ENCODE data around the gene PCDHGB3. TPM values are rescaled to one million over a fixed set of nuclear protein-coding genes. Genes with fewer than 3 reads are reported as not detected.
"Not testable (repeated sequence)": the region's sequence is repeated elsewhere in the genome, so short reads cannot be mapped to it uniquely, and the experiment has no call there.

PCDHGB3 gene
- total and polyA plus RNA-seq, 2 donors (not counting 3 experiments of a cell fraction or from before 2014, with no cell fraction given) = 1.8 to 2.0 TPM

DNA sequence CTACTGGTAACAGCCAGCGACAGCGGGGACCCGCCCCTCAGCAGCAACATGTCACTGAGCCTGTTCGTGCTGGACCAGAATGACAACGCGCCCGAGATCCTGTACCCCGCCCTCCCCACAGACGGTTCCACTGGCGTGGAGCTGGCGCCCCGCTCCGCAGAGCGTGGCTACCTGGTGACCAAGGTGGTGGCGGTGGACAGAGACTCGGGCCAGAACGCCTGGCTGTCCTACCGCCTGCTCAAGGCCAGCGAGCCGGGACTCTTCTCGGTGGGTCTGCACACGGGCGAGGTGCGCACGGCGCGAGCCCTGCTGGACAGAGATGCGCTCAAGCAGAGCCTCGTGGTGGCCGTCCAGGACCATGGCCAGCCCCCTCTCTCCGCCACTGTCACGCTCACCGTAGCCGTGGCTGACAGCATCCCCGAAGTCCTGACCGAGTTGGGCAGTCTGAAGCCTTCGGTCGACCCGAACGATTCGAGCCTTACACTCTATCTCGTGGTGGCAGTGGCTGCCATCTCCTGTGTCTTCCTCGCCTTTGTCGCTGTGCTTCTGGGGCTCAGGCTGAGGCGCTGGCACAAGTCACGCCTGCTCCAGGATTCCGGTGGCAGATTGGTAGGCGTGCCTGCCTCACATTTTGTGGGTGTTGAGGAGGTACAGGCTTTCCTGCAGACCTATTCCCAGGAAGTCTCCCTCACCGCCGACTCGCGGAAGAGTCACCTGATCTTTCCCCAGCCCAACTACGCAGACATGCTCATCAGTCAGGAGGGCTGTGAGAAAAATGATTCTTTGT, 24.6 kb downstream of the PCDHGB3 start:
- H3K4me3 ChIP-seq (replicated peaks in 1 of 3; ENCODE audit: insufficient read depth in 1 of 3, low read depth in 1 of 3, low read length in 3 of 3); H4K20me1 ChIP-seq (replicated peaks; ENCODE audit: control insufficient read depth, extremely low read depth, insufficient read depth, low read length); H3K4me1 ChIP-seq (ENCODE audit: control insufficient read depth, extremely low read depth, insufficient read depth, low read length); POLR2A ChIA-PET; H2AFZ ChIP-seq (ENCODE audit: low read depth, low read length); BruUV-seq (replicated peaks); H3K27ac ChIP-seq (ENCODE audit: insufficient read depth, low read depth, low read length); H3K79me2 ChIP-seq (ENCODE audit: control insufficient read depth, insufficient read depth, low read length); H3K9ac ChIP-seq (replicated peaks; ENCODE audit: extremely low read depth, insufficient read depth, low read length); intact Hi-C loops (cut with micrococcal nuclease); DNase-seq (ENCODE audit: low read depth, low spot score); H3K4me2 ChIP-seq (ENCODE audit: insufficient read depth, low read length); FAIRE-seq; H3K9me1 ChIP-seq (replicated peaks; ENCODE audit: control insufficient read depth, extremely low read depth, insufficient read depth, low read length); H3K36me3 ChIP-seq (ENCODE audit: control insufficient read depth in 2 of 2, extremely low read depth in 1 of 2, insufficient read depth in 2 of 2, low read length in 2 of 2); H3K9me3 ChIP-seq (replicated peaks; ENCODE audit: control insufficient read depth, insufficient read depth, low read length); dilution Hi-C loops (cut with MboI; ENCODE audit: extremely low pct_ligation_motif_present, low sequenced_read_pairs): not testable (repeated sequence)
- H3K27me3 ChIP-seq (ENCODE audit: control insufficient read depth in 2 of 2, insufficient read depth in 2 of 2, low read length in 2 of 2) = peaks cover 32 to 81% of the 10 kb centered on the region in 2 experiments
- CTCF ChIA-PET = interaction anchor here (1.0 to 3.5 kb wide), 3 partner anchors 13 to 171 kb away, joined by 3 to 21 read pairs (median 3); partner anchors contain the start of genes PCDHB14 and PCDHGA7

DNA sequence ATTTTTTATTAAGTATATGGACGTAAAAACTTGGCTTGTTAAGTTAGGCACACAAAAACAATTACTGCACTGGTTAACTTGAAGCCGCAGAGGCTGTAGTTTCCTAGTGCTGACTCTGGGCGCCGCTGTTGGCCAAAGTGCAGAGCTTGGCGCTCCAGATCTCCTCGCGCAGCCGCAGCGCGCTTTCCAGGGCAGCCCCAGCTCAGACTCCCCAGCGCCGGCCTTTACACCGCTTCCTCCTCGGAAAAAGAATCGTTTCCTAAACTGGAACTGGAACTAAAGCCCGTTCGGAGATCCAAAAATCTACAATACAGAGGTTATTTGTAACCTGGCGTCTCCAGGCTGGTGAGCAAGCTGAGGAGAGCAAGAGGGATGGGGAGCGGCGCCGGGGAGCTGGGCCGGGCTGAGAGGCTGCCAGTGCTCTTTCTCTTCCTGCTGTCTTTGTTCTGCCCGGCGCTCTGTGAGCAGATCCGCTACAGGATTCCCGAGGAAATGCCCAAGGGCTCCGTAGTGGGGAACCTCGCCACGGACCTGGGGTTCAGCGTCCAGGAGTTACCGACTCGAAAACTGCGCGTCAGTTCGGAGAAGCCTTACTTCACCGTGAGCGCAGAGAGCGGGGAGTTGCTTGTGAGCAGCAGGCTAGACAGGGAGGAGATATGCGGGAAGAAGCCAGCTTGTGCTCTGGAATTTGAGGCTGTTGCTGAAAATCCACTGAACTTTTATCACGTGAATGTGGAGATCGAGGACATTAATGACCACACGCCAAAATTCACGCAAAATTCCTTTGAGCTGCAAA, 27.9 kb downstream of the PCDHGB3 start, which contains the start of gene PCDHGB5:
Gene PCDHGB5, plus strand, starts transcription at position 192 of the 796 bp plus-strand sequence. Its CDS starts 181 bp downstream, at position 373.
- H3K9me1 ChIP-seq (replicated peaks; ENCODE audit: control insufficient read depth, extremely low read depth, insufficient read depth, low read length); H3K4me1 ChIP-seq (ENCODE audit: control insufficient read depth, extremely low read depth, insufficient read depth, low read length); H3K36me3 ChIP-seq (ENCODE audit: control insufficient read depth in 2 of 2, extremely low read depth in 1 of 2, insufficient read depth in 2 of 2, low read length in 2 of 2); H2AFZ ChIP-seq (ENCODE audit: low read depth, low read length); dilution Hi-C loops (cut with MboI; ENCODE audit: extremely low pct_ligation_motif_present, low sequenced_read_pairs); H4K20me1 ChIP-seq (replicated peaks; ENCODE audit: control insufficient read depth, extremely low read depth, insufficient read depth, low read length); intact Hi-C loops (cut with micrococcal nuclease); H3K27ac ChIP-seq (ENCODE audit: insufficient read depth, low read depth, low read length); H3K9me3 ChIP-seq (replicated peaks; ENCODE audit: control insufficient read depth, insufficient read depth, low read length); H3K79me2 ChIP-seq (ENCODE audit: control insufficient read depth, insufficient read depth, low read length): not testable (repeated sequence)
- ChIA-PET CTCF (interaction anchor here (0.6 to 3.5 kb wide), 25 partner anchors 8 to 169 kb away, joined by 3 to 45 read pairs (median 9); partner anchors contain the start of genes PCDHGA10, PCDHGA11, PCDHGA12 and PCDHGA2), POLR2A (interaction anchor here (1.5 kb wide), 1 partner anchor 166 kb away, joined by 3 read pairs; no protein-coding TSS in a partner anchor)
- FAIRE-seq = peak; percentile 85
- Histone ChIP-seq H3K9ac (replicated peaks; ENCODE audit: extremely low read depth, insufficient read depth, low read length) (peak within 1 kb of the TSS; percentile 6), H3K4me3 (replicated peaks in 1 of 3; ENCODE audit: insufficient read depth in 1 of 3, low read depth in 1 of 3, low read length in 3 of 3) (peak within 1 kb of the TSS in 1 of 3 experiments; percentile 23), H3K4me2 (ENCODE audit: insufficient read depth, low read length) (peak within 1 kb of the TSS; percentile 5), H3K27me3 (ENCODE audit: control insufficient read depth in 2 of 2, insufficient read depth in 2 of 2, low read length in 2 of 2) (peaks cover 34 to 69% of the 10 kb centered on the region in 2 experiments)
- TF ChIP-seq CTCF (IDR thresholded peaks at IDR 0.05; ENCODE audit: extremely low read depth in 1 of 2, insufficient read depth in 1 of 2, low read depth in 1 of 2, low read length in 2 of 2) = peak; percentile 59 to 62
- peak; percentile 44 for DNase-seq (ENCODE audit: low read depth, low spot score)
- TSS peak; percentile 48 for BruUV-seq (replicated peaks)
